T-helper 9 cell (primary cell): ENCODE measurements around the gene CCDC149.

ENCODE experiments used
- DNase-seq: peaks from one replicate; pipeline ENCODE4 v3.0.0-alpha.2; 2020
- total RNA-seq, 2 donors: gene quantifications; one replicate each; lab custom pipeline; 2026; lab: John Stamatoyannopoulos, UW

CCDC149 gene
- 0 reads per million in 2 donors for total RNA-seq

- no peak for DNase-seq
These were observed at the start of gene CCDC149 for GRCh38 chr4:24912252-24913118. TSS of gene CCDC149 (minus strand) at chr4:24913042. CDS start at chr4:24912864, 178 bp downstream.

GRCh38 chr4:24957886-24958285 lies 45.0 kb upstream of the CCDC149 start:
- no peak for DNase-seq

DNA sequence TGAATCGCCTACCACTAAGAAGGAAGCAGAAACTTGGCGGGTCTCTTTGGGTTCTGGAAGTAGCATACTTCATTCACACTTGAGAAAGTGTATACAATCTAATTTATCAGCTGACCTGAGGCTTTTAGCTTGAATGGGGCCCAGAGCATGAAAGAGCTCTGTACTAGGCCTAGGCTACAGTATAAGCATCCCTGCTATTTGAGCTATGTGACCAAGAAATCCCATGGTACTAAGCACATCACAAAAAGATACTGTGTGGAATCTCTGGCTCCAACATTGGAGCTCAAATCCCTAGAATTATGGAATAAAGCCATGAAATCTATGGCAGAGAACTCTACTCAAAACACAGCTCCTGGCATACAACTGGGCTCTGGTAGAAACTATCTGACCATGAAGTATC lies 43.9 kb upstream of the CCDC149 start:
- DNase-seq = no peak

DNA sequence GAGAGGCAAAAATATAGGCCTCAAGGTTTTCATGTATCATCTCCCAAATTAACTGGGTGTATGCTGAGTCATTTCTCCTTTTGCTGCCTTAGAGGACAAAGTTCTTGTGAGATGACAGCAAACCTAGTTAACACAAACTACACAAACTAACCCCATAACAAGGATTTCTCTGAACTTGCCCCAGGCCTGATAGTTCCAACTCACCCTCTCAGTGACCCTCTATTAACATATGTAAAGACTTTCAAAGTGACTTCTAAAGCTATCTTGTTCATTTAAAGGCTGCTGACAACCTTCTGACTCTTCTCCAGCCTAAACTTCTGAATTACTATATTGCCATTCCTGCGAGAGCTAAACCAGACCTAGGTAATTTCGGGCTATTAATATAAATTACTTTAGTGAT lies 43.2 kb upstream of the CCDC149 start:
- DNase-seq = no peak

DNA sequence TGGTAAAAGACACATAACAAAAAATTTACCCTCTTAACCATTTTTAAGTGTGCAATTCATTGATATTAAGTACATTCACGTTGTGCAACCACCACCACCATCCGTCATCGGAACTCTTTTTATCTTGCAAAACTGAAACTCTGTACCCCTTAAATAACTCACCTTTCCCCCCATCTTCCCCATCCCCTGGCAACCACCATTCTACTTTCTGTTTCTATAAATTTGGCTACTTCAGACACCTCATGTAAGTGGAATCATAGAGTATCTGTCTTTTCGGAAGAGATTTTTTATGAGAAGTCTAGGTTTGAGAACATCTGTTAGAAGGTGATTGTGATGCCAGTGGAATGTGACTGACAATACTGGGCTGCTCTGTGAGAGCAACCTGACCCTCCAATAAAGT lies 39.8 kb upstream of the CCDC149 start:
- DNase-seq = no peak

GRCh38 chr4:24949970-24950369 lies 37.1 kb upstream of the CCDC149 start:
- no peak for DNase-seq

GRCh38 chr4:24937917-24938281 lies 25.1 kb upstream of the CCDC149 start:
- no peak for DNase-seq

DNA sequence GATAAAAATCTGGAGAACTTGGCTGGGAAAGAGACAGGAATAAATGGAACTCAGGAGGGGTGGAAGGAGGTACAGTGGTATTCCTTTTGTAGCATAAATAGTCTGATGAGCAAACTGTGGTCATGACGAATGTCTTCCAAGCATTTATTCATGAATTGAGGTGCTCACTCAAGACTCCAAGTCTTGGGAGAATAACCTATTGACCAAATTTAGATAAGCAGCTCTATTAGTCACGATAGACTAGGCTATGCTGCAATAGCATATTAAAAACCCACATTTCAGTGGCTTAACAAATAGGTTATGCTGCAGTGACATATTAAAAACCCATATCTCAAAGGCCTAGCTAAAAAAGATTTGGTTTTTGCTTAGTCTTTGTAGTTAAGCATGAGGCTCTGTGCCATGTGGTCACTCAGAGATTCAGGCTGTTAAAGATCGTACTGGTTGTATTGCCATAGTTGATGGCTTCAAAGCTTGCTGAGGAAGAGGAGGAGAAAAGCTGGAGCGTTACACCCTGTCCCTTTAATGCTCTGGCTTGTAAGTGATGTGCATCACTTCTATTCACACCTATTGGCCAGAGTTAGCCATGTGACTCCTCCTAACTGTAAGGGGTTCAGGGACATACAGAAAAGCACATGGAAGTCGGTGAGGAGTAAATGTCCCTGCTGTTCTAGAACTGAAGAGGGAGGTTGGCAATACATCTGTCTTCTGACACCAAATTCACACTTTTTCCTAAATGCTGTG lies 24.5 kb upstream of the CCDC149 start:
- no peak for DNase-seq

GRCh38 chr4:24935856-24936255 lies 23.0 kb upstream of the CCDC149 start:
- no peak for DNase-seq

DNA sequence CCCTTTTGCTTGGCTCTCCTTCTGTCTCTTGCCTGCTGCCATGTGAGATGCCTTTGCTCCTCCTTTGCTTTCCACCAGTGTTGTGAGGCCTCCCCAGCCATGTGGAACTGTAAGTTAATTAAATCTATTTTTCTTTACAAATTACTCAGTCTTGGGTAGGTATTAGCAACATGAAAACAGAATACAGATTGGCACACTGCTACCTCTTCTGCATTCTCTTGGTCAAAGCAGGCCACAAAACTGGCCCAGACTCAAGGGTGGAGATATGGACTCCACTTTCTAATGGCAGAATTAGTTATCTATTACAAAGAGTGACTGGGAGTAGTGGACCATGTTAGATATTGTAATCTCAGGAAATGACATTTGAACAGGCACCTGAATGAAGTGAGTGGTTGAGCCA lies 21.5 kb upstream of the CCDC149 start:
- no peak for DNase-seq

- DNase-seq = no peak
These were observed 20.9 kb upstream of the CCDC149 start for GRCh38 chr4:24933684-24934275.

DNA sequence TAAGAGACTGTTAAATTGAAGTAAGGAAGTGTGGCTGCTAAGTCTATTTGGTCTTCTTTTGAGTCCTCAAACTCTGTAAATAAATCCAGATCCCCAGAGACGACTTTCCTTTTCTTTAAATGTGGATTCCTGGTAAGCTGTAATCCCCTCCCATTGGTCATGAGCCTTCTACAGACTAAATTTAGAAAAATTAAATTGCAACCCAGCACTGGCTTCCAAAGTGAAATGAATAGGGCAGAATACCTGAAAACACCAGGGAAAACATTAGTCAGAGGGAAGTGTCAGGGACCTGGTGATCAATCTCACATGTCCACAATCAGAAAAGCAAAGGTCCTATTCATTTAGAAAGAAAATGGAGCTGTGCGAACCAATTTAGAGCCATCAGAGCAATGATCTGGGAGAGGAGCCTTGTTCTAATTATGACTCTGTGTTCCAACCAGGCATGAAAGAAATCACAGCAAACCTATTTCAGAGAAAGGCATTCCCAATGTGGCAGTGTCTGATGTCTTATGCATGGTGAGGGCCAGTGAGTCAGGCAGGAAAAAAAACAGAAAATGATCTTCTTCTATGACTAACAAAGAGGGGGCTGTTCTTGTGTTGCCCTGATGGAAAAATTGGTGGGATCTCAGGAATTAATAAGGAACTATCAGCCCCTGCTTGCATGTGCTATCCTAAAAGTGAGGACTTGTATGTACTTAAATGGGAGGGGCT lies 19.8 kb upstream of the CCDC149 start:
- no peak for DNase-seq

GRCh38 chr4:24930151-24930550 lies 17.3 kb upstream of the CCDC149 start:
- no peak for DNase-seq

GRCh38 chr4:24928708-24929107 lies 15.9 kb upstream of the CCDC149 start:
- DNase-seq = no peak

GRCh38 chr4:24927049-24927448 lies 14.2 kb upstream of the CCDC149 start:
- no peak for DNase-seq

DNA sequence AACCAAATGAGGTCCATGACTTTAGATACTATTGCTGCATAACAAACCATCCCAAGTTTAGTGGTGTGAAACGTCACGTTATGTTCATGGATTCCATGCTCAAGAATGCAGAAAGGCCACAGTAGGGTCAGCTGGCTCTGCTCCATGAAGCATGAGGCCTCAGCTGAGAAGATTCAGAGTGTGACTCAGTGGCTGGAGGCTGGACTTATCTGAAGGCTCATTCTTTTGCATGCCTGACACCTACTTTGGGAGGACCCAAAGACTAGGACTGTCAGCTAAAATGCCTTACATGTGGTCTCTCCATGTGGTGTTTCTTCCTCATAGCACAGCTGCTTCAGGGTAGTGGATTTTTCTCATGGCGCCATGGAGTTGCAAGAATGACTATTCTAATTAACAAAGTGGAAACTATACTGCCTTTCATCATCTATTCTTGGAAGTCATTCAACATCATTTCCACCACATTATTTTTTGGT lies 11.5 kb upstream of the CCDC149 start:
- no peak for DNase-seq

- DNase-seq = no peak
These were observed 10.7 kb upstream of the CCDC149 start for GRCh38 chr4:24923550-24923949.

DNA sequence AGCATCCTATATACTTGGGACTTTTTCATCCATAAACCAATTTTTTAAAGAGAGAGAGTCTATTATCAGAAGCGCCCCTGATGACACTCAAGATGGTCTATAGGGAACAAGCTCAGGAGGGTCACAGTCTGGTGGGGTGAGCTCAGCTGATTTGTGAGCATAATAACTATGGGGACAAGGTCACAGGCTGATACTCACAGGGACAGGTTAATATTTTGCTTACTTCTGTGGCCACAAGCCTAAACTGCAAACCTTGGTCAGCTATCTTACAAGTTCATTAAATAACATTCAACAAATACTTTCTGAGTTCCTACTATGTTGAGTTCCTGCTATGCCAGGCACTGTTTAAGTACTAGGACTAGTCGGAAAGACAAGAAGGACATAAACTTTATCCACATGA lies 10.2 kb upstream of the CCDC149 start:
- no peak for DNase-seq

DNA sequence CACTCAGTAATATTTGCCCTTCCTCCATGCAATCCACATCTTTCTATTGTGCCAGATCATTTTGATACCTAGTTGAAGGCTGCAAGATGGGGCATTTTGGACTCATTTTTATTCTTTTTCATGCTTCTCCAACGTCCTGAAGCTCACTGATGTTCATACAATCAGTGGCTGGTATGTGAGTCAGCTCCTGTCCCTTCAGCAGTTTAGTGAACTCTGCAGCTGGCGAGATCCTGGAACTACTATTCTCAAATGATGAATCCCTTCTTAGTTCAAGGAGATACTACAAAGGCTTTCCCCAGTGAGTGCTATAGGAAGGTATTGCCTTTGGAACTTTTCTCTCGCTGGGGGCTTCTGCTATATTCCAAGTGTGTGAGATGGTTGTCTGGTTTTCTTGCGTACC lies 9.6 kb upstream of the CCDC149 start:
- no peak for DNase-seq

- DNase-seq = no peak
These were observed 8.6 kb upstream of the CCDC149 start for GRCh38 chr4:24921491-24921890.

DNA sequence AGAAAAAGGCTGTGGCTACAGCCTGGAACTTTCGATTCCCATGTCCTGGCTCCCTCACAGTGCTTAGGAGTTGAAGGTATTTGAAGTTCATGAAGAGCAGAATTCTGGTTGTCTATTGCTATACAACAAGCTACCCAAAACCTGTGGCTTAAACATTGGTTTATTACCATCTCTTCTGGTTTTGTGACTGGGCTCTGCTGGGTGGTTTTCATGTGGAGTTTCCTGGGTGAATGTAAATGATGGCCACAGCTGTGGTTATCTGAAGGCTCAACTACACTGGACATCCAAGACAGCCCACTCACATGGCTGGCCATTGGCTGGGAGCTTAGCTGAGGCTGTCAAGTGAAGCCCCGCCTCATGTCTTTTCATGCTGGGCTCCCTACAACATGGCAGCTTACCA lies 7.2 kb upstream of the CCDC149 start:
- DNase-seq = no peak

DNA sequence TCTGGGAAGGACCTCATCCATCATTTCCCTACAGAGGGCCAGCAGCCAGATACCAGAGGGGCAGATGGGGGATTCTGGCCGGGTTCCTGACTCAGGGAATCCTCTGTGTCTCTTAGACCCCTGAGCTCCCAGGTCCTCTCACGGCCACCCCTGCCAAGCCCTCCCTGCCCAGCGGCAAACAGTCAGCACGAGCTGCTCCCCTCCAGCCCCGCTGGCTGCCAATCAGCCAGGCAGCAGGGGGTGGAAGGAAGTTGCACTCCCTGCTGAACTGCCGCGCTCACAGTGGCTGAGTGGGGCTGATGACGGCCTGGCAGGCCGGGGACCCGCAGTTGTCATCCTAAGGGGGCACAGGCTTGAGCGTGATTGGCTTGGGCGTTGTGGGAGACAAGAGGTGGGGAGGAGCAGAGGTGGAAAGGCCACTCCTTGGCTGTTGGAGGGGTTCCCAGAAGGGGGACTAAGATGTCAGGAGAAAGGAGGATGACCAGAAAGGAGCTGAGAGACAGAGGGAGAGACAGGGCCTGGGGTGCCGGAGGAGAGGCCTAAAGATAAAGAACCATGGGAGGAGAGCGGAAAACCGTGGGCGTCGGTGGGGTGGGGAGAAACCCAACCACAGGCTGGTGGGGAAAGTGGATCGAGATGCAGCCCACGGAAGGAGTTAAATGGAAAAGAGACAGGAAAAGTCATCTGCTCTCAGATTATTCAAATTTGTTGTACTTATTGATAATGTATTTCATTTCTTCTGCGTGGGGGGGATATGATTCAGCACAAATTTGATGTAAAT lies 4.4 kb upstream of the CCDC149 start:
- DNase-seq = no peak
